ENCODE measurements around the gene NUP205.

- TF ChIP-seq CTCF (conservative IDR thresholded peaks at IDR 0.05; ENCODE audit: low read depth, low read length), result no peak
- no peak for TF ChIP-seq EZH2 (IDR thresholded peaks at IDR 0.05; ENCODE audit: borderline replicate concordance, low read depth, low read length, poor library complexity, severe bottlenecking)
Measured at GRCh38 chr7:135665042-135665441, 107.3 kb downstream of the NUP205 start.
